HepG2 (cell line): Measurements from ENCODE around the gene GP2. TPM values are rescaled to one million over a fixed set of nuclear protein-coding genes. Genes with fewer than 3 reads are reported as not detected.

Experiments used
- CHCHD3 ChIP-seq: sonication (generic); formaldehyde crosslinking; IDR thresholded peaks from 2 replicates; pipeline ENCODE4 v1.8.0; 2022; ENCODE audit warnings: mild to moderate bottlenecking, missing genetic modification reagents, moderate library complexity
- FLYWCH1 ChIP-seq: sonication (generic); formaldehyde crosslinking; IDR thresholded peaks from 2 replicates; pipeline ENCODE4 v1.8.1; 2023; ENCODE audit warnings: mild to moderate bottlenecking, missing genetic modification reagents
- HMG20A ChIP-seq: IDR thresholded peaks from 2 replicates; pipeline ENCODE4 v1.6.1; 2016; ENCODE audit warnings: borderline replicate concordance
- JUNB ChIP-seq: sonication (generic); formaldehyde crosslinking; IDR thresholded peaks from 2 replicates; pipeline ENCODE4 v1.8.0; 2022; ENCODE audit warnings: missing genetic modification reagents, mild to moderate bottlenecking, borderline replicate concordance
- MLLT10 ChIP-seq: sonication (generic); formaldehyde crosslinking; IDR thresholded peaks from 2 replicates; pipeline ENCODE4 v1.4.0; 2020; ENCODE audit warnings: missing genetic modification reagents
- PHF20 ChIP-seq: sonication (generic); formaldehyde crosslinking; IDR thresholded peaks from 2 replicates; pipeline ENCODE4 v1.5.0; 2020; ENCODE audit warnings: mild to moderate bottlenecking, missing genetic modification reagents
- TCF7L2 ChIP-seq: IDR thresholded peaks from 2 replicates; pipeline ENCODE4 v1.6.1; 2011; ENCODE audit warnings: mild to moderate bottlenecking, low read depth, low read length, moderate library complexity
- TGIF2 ChIP-seq: IDR thresholded peaks from 2 replicates; pipeline ENCODE4 v1.6.1; 2016; ENCODE audit warnings: control low read depth, missing compliant biosample characterization
- ZNF256 ChIP-seq: sonication (generic); formaldehyde crosslinking; conservative IDR thresholded peaks from 2 replicates; pipeline ENCODE4 v1.4.0; 2020; ENCODE audit warnings: missing genetic modification reagents
- ZNF703 ChIP-seq: sonication (generic); formaldehyde crosslinking; IDR thresholded peaks from 2 replicates; pipeline ENCODE4 v1.5.1; 2020; ENCODE audit warnings: missing genetic modification reagents, mild to moderate bottlenecking, moderate library complexity, borderline replicate concordance
- ZNF850 ChIP-seq: sonication (generic); formaldehyde crosslinking; conservative IDR thresholded peaks from 2 replicates; pipeline ENCODE4 v1.9.0; 2021; ENCODE audit warnings: mild to moderate bottlenecking, missing genetic modification reagents
- polyA plus RNA-seq, 8 experiments: library from polyadenylated mRNA; depleted of rRNA in 3 of 8; stranded (reverse) in 7 of 8; unstranded in 1 of 8; fragments of >200 nt; fragmentation: Illumina TruSeq in 4 of 8; extraction: Trizol in 4 of 8; gene quantifications; 2 replicates each; pipeline versions ENCODE4 v1.2.1 to v1.2.3, GENCODE V29; 2011 to 2016; ENCODE audit warnings: low read depth in 4 of 8, missing spikeins in 1 of 8, mixed read lengths in 1 of 8; ENCODE audit not compliant: insufficient read depth in 1 of 8
- total RNA-seq, 5 experiments: library from RNA; depleted of rRNA; stranded (reverse); fragments of >200 nt; fragmentation: Illumina TruSeq; extraction: Trizol; gene quantifications; 2 replicates each; pipeline ENCODE4 v1.2.3, GENCODE V29; 2016; ENCODE audit warnings: low read depth in 1 of 5
- TF ChIP-seq, protein P1 (sequence below): sonication (generic); formaldehyde crosslinking; IDR thresholded peaks from 2 replicates; pipeline ENCODE4 v1.5.1; 2020; ENCODE audit warnings: mild to moderate bottlenecking, missing genetic modification reagents, borderline replicate concordance
- TF ChIP-seq, protein P2 (sequence below): sonication (generic); formaldehyde crosslinking; IDR thresholded peaks from 2 replicates; pipeline ENCODE4 v1.9.0; 2021; ENCODE audit warnings: missing genetic modification reagents, borderline replicate concordance
- TF ChIP-seq, protein P3 (sequence below): sonication (generic); formaldehyde crosslinking; IDR thresholded peaks from 2 replicates; pipeline ENCODE4 v1.5.0; 2020; ENCODE audit warnings: missing genetic modification reagents, mild to moderate bottlenecking, borderline replicate concordance
- TF ChIP-seq, protein P4 (sequence below): sonication (generic); formaldehyde crosslinking; IDR thresholded peaks from 2 replicates; pipeline ENCODE4 v1.4.0; 2020; ENCODE audit warnings: mild to moderate bottlenecking, missing genetic modification reagents
- TF ChIP-seq, protein P5 (sequence below): sonication (generic); formaldehyde crosslinking; IDR thresholded peaks from 2 replicates; pipeline ENCODE4 v1.5.0; 2020; ENCODE audit warnings: mild to moderate bottlenecking, missing genetic modification reagents
- TF ChIP-seq, protein P6 (sequence below): sonication (generic); formaldehyde crosslinking; IDR thresholded peaks from 2 replicates; pipeline ENCODE4 v1.4.0; 2020; ENCODE audit warnings: missing genetic modification reagents

Gene GP2
- total and polyA plus RNA-seq, 2 of the 13 experiments (the other 11 are each of a cell fraction or from before 2014, with no cell fraction given): 0.15 to 0.69 TPM

DNA sequence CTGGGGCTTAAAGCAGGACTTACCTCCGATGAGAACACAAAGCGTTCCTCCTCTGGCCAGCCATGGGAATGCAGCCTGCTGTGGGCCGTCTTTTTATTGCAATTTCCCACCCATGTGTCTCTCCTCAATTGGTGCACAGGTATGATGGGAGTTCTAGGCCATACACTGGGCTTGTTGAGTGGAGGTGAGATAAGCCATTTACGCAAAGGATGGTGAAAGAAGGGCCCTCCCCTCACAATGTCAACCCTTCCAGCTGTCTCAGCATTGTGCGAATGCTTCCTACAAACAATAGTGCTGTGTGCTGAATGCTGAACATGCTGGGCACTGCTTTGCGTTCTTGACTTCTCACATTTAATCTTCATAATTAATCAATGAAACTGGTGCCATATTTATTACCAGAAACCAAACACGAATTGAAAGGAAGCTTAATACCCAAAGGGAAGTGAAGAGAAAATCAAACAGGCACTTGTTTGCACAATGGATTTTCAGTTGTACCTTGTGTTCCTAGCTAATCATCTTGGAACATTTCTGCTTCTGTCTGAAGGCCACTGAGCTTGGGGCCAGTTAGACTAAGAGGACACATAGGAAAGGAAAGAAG is at the start of gene GP2 (continued):
- TF ChIP-seq TGIF2 (CRISPR knock-in tag) (no peak), MLLT10 (CRISPR knock-in tag) (no peak), ZNF256 (CRISPR knock-in tag) (no peak), CHCHD3 (CRISPR knock-in tag) (no peak), FLYWCH1 (CRISPR knock-in tag) (no peak), PHF20 (CRISPR knock-in tag) (no peak), HMG20A (no peak), TCF7L2 (no peak), ZNF850 (CRISPR knock-in tag) (no peak), ZNF703 (CRISPR knock-in tag) (no peak), JUNB (CRISPR knock-in tag) (0 out of 2 replicates have a peak, but pooled peaks have one; percentile 41)
- TF ChIP-seq, protein P1, sequence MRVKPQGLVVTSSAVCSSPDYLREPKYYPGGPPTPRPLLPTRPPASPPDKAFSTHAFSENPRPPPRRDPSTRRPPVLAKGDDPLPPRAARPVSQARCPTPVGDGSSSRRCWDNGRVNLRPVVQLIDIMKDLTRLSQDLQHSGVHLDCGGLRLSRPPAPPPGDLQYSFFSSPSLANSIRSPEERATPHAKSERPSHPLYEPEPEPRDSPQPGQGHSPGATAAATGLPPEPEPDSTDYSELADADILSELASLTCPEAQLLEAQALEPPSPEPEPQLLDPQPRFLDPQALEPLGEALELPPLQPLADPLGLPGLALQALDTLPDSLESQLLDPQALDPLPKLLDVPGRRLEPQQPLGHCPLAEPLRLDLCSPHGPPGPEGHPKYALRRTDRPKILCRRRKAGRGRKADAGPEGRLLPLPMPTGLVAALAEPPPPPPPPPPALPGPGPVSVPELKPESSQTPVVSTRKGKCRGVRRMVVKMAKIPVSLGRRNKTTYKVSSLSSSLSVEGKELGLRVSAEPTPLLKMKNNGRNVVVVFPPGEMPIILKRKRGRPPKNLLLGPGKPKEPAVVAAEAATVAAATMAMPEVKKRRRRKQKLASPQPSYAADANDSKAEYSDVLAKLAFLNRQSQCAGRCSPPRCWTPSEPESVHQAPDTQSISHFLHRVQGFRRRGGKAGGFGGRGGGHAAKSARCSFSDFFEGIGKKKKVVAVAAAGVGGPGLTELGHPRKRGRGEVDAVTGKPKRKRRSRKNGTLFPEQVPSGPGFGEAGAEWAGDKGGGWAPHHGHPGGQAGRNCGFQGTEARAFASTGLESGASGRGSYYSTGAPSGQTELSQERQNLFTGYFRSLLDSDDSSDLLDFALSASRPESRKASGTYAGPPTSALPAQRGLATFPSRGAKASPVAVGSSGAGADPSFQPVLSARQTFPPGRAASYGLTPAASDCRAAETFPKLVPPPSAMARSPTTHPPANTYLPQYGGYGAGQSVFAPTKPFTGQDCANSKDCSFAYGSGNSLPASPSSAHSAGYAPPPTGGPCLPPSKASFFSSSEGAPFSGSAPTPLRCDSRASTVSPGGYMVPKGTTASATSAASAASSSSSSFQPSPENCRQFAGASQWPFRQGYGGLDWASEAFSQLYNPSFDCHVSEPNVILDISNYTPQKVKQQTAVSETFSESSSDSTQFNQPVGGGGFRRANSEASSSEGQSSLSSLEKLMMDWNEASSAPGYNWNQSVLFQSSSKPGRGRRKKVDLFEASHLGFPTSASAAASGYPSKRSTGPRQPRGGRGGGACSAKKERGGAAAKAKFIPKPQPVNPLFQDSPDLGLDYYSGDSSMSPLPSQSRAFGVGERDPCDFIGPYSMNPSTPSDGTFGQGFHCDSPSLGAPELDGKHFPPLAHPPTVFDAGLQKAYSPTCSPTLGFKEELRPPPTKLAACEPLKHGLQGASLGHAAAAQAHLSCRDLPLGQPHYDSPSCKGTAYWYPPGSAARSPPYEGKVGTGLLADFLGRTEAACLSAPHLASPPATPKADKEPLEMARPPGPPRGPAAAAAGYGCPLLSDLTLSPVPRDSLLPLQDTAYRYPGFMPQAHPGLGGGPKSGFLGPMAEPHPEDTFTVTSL (CRISPR knock-in tag): peak; percentile 79; the same call in 1 of the 2 replicates
- TF ChIP-seq, protein P2, sequence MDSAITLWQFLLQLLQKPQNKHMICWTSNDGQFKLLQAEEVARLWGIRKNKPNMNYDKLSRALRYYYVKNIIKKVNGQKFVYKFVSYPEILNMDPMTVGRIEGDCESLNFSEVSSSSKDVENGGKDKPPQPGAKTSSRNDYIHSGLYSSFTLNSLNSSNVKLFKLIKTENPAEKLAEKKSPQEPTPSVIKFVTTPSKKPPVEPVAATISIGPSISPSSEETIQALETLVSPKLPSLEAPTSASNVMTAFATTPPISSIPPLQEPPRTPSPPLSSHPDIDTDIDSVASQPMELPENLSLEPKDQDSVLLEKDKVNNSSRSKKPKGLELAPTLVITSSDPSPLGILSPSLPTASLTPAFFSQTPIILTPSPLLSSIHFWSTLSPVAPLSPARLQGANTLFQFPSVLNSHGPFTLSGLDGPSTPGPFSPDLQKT (CRISPR knock-in tag): no peak
- TF ChIP-seq, protein P3, sequence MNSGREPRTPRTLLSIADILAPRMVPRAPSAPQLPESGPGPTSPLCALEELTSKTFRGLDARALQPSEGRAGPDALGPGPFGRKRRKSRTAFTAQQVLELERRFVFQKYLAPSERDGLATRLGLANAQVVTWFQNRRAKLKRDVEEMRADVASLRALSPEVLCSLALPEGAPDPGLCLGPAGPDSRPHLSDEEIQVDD (CRISPR knock-in tag): no peak
- TF ChIP-seq, protein P4, sequence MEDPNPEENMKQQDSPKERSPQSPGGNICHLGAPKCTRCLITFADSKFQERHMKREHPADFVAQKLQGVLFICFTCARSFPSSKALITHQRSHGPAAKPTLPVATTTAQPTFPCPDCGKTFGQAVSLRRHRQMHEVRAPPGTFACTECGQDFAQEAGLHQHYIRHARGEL (CRISPR knock-in tag): no peak
- TF ChIP-seq, protein P5, sequence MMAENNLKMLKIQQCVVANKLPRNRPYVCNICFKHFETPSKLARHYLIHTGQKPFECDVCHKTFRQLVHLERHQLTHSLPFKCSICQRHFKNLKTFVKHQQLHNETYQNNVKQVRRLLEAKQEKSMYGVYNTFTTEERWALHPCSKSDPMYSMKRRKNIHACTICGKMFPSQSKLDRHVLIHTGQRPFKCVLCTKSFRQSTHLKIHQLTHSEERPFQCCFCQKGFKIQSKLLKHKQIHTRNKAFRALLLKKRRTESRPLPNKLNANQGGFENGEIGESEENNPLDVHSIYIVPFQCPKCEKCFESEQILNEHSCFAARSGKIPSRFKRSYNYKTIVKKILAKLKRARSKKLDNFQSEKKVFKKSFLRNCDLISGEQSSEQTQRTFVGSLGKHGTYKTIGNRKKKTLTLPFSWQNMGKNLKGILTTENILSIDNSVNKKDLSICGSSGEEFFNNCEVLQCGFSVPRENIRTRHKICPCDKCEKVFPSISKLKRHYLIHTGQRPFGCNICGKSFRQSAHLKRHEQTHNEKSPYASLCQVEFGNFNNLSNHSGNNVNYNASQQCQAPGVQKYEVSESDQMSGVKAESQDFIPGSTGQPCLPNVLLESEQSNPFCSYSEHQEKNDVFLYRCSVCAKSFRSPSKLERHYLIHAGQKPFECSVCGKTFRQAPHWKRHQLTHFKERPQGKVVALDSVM (CRISPR knock-in tag): no peak
- TF ChIP-seq, protein P6, sequence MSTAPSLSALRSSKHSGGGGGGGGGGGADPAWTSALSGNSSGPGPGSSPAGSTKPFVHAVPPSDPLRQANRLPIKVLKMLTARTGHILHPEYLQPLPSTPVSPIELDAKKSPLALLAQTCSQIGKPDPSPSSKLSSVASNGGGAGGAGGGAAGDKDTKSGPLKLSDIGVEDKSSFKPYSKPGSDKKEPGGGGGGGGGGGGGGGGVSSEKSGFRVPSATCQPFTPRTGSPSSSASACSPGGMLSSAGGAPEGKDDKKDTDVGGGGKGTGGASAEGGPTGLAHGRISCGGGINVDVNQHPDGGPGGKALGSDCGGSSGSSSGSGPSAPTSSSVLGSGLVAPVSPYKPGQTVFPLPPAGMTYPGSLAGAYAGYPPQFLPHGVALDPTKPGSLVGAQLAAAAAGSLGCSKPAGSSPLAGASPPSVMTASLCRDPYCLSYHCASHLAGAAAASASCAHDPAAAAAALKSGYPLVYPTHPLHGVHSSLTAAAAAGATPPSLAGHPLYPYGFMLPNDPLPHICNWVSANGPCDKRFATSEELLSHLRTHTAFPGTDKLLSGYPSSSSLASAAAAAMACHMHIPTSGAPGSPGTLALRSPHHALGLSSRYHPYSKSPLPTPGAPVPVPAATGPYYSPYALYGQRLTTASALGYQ: no peak
